Ecto neural progenitor cell (in vitro differentiated cells): ENCODE results near the gene RABGGTA.
"Not testable (repeated sequence)": the region's sequence is repeated elsewhere in the genome, so short reads cannot be mapped to it uniquely, and the experiment has no call there.

Experiments used
- DNase-seq: peaks from one replicate; pipeline ENCODE4 v3.0.0-alpha.2; 2018; ENCODE audit warnings: low spot score

The RABGGTA gene

DNA sequence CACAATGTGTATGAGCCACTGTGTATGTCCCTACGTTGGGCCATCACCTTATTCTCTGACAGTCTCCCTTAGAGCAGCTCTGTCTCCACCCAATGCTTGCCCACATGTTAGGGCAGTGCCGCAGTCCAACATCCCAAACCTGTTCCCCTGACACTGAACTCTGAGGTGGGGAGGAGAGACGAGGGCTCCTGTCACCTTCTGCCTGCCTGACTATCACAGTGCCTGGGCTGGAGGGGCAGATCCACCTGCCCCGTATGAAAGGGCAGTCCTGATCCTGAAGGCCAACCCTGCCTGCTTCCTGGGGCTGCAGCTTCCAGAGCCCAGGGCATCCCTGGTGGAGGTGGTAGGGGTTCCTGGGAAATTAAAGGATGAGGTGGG, 10.6 kb downstream of the RABGGTA start:
- DNase-seq, result no peak

DNA sequence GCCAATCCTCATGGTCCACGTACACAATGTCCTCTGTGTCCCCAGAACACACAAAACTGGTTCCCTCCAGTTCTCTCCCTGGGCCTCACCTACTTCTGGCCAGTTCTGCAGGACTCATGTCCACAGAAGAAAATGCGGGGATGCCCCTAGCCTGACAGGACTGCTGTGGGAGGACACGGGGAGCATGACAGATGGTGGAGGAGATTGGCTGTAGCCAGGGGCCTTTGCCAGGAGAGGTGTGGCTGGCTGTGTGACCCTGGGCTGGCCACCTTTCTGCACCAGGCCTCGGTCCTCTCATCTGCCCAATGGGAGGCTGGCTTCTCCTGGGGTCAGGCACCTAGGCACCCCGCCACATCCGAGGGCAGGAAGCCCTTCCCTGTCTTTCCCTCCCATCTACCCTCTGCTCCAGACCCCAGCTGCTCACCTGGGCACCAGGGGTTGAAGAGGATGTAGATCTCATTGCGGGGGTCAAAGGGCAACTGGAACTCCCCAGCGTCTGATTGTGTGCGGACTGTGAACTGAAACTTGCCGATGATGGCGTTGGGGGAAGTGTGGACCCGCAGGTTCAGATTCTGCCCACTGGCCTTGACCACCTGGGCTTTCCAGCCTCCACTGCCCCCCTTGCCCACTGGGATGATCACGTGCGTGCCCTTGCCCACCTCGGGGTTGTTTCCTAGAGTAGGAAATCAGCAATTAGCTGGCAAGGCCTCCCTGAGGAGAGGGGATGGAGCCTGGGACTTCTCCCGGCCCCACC, 11.2 kb downstream of the RABGGTA start:
- DNase-seq, result no peak

DNA sequence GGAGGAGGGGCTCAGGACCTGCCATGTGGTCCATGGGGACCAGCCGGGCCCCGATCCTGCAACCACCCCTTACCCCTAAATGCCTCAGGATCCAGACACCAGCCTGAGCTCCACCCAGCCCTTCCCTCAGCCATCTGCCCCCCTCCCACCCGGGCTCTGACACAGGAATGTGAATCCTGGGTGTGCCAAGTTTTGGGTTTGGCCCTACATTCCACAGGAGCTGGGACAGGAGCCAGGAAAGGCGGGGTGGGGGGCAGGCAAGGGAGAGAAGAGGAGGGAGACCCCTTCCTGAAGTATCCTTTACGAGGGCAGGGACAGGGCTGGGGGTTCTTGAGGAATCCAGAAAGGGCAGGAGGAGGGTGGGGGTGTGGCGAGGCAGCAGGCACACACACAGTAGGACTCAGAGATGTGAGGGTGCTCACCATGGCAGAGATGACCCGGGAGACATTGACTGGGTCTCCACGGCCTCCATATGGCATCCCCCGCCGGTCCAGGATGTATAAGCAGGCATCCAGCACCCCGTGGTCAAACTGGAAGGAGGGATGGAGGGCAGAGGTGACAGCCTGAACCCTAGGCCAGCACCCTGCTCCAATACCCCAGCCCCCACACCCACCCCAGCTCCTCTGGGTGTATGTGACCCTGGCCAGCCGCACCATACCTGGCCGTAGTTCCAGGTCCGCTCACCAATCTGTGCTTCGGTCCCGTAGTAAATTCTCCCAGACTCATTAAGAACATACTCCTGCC, 11.9 kb downstream of the RABGGTA start:
- DNase-seq, result no peak

DNA sequence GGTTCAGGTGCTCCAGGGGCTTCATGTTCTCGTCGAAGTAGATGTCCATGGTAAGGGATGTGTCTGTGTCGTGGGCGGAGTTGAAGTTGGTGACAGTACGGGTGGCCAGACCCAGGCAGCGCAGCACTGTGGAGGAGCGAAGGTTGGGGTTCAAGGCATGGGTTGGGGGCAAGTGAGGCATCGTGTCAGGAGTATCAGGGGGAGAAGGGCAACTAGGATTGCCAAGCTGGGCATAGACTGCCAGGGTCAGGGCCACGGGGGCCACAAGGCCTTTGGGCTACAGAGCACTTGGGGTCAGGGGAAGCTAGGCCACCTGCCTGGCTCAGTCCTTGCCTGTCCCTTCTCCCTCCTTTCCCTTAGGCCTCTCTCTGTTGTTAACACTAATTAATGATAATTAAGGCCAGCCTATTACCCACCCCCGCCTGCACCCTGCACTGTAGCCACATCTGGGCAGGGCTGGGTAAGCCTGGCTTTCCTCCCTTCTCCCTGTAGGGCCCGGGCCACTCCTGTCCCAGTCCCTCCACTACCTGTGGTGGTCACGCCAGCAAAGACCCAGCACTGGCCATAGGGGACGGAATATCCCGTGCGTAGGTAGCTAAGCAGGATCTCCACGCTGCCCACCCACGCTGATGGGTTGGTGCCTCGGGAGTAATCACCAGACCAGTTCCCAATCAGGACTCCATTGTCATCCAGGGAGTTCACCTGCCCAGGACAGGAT, 12.7 kb downstream of the RABGGTA start:
- no peak for DNase-seq

DNA sequence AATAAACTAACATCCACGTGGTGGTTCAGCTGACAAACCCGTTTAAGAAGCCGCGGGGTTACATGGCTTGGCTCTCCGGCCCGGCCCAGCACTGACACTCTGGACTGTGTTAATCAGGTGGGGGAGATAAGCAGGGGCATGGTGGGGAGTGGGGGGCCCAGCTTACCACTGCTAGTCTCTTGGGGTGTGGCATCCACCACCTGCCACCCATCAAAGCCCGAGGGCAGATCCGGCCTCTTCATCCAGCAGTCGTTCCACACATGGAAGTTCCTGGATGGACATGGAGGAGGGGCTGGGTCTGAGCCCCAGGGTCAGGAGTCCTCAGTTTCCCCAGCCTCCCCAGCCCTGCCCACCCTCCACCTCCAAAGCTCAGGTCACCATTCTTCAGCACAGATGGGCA, 13.3 kb downstream of the RABGGTA start:
- no peak for DNase-seq

DNA sequence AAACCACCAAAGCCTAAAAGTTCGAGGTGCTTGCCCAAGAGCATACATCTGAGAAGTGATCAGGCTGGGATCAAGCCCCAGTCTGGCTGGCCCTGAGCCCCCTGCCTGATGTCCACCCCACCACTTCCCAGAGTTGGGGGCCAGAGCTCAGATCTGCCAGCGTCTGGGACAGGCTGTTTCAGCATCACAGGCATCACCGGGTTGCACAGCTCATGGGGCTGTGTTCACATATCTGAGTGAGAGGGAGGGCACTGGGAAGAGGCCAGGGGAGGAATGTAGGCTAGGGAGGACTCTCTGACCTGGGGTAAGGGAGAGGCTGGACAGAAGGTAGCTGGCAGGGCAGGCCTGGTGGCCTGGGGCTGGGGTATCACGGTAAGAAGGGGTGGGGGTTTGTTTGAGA, 14.4 kb downstream of the RABGGTA start:
- no peak for DNase-seq

DNA sequence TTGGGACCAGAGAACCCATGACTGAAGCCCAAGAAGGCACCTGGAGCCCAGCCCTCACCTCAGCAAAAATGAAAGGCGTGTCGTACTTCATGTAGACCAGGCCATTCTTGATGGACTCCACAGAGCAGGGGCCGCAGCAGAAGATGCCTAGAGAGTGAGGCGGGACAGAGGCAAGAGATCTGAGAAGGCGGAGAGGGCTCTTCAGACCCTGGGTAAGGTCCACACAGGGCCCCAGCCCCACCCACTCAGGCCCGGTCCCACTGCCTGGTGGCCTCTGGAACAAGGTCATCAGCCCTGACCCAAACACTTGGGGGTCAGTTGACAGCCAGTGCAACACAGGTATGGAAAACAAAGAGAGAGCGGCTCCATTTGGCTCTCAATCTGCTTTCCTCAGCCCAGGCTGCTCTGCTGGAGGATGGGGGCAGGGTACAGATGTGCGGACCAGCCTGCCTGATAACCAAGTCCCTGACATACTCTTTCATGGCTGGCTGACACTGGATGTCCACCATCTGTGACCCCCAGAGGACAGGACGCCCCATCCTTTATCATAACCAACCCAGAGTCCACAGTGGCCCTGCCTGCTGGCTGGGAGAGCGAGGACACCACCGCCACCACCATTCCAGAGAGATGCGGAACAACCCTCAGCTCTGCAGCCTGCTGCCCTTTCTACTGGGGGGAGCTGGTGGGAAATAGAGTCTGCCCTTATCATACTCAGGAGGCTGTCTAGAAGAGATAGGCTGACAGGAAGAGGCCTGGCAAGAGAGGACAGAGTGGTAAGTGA, 15.3 kb downstream of the RABGGTA start:
- DNase-seq, result no peak

DNA sequence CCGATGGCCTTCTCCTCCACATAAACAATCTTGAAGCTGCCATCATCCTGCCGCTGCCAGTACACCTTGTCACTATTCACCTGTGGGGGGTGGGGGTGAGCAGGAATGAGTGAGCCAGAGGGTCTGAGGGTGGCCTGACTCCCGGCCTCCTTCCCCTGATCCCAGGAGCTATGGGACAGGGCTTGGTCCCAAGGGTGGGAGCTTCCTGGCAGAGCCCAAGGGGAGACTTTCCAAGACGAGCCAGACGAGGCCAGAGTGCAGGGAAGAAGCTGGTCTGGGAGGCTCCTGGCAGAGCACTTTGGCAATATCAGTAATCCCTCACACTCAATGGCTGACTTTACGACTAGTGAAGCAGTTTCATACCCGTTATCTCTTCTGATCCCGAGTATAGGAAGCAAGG, 16.0 kb downstream of the RABGGTA start:
- DNase-seq, result no peak

DNA sequence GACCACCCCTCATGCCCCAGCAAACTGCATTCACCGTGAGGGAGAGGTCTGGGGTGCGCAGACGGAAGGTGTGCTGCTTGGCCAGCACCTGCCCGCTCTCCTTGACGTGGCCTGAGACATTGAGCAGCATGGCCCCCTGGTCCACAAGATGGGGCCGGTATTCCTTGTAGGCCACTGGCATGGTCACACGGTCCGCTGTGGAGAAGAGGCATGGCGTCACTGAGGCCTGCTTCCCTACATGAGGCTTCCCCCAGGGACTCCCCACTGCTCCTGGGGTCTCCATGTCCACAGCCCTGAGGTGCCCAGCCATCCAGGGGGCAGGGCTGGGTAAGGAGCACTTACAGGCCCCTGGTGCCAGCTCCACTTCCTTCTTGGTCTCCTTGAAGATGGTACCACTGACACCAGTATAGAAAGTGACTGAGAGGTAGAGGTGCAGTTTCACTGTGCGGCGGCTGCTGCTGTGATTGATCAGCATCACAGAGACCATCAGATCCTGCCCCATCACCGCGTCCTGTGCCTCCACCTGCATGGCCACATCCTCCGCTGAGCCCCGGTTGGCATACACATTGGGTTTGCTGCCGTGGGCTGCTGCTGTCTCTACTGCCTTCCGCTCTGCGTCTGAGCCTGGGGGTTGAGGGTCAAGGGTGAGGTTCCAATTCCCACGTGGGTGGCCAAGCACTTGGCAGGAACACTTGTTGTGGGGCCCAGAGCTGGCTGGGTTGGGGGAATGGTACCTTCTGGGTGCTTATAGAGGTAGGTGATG, 16.6 kb downstream of the RABGGTA start:
- no peak for DNase-seq

DNA sequence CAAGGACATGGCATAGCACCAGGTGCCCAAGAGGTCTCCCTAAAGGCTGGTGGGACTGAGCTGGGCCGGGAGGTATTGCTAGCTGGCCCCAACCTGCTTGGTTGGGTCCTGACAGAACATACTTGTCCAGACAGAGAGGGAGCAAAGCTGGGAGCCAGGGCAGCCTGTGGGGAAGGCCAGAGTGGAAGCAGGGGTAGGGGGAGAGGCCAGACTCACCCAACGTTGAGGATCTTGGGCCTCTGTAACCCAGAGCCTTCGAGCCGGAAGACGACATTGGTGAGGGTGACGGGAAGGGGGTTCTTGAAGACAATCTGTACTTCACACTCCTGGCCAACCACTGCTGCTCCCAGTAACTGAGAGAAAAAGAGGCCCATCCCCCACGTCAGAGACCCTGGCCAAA, 17.5 kb downstream of the RABGGTA start:
- no peak for DNase-seq

DNA sequence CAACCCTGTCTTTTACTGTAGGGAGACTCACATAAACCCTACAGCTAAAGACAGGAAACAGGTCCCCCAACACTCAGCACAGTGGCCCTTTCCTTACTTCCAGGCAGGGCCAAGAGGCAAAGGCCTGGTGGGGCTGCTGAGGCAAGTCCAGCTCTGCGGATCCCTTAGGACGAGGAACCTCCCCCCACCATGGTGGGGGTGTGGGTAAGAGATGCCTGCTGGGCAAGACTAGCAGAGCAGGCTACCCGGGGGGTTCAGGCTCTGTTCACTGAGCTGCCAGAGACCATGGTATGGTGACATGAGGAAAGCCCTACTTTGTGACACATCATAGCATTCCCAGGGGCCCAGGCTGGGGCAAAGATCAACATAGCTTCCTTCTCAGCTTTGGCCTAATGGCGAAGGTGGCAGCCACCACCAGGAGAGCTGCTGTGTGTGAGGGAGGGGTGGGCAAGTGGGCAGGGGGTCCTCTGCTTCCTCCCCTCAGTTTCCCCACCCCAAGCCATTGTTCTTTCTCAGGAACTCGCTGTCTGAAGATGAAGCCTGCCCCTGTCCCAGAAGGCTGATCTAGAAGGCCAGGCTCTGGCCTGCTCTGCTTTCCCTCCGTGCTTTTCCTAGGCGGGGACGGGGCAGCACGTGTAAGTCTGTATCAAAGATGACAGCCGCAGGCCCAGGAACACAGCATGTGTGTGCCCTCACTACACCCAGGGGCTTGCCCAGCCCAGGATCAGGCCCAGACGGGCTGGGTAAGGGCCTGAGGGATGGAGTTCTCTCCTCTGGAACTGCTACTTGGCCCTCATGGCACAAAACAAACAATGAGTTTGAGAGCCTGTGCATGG, 18.9 kb downstream of the RABGGTA start:
- DNase-seq, result no peak

DNA sequence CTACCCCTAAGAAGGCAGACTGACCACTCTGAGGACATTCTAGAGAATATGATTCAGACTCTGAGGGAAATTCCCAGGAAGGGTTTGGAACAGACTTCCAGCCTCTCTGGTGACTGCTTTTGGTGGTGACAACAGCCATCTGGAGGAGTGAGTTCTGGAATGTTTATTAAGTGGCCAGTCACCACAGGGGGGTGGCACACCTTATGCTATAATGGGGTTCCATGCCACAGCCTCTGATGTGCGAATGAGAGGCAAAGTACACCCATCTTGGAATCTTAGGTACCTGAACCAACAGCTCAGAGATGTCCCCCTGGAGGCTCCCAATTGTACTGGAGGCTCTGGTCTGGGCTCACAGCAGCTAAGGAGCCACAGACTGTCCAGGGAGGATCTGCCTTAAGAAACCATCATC, 19.5 kb downstream of the RABGGTA start:
- no peak for DNase-seq

DNA sequence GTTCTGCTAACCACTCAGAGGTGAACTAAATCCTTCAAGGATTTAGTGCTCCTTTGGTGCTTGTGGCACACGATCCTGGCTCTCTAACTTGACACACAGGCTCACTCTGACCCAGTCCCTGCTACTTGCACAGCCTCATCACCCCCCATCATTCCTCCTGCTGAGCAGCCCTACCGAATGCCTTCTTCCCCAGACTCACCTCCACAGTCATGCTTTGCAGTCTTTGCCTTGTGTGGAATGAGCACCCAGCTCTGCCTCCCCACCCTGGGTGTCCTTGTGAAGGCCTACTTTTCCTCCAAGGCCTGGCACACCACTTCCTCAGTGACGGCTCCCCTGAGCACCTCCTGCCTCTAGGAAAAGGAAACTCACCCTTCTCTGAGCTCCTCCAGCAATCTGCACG, 21.0 kb downstream of the RABGGTA start:
- DNase-seq, result no peak

DNA sequence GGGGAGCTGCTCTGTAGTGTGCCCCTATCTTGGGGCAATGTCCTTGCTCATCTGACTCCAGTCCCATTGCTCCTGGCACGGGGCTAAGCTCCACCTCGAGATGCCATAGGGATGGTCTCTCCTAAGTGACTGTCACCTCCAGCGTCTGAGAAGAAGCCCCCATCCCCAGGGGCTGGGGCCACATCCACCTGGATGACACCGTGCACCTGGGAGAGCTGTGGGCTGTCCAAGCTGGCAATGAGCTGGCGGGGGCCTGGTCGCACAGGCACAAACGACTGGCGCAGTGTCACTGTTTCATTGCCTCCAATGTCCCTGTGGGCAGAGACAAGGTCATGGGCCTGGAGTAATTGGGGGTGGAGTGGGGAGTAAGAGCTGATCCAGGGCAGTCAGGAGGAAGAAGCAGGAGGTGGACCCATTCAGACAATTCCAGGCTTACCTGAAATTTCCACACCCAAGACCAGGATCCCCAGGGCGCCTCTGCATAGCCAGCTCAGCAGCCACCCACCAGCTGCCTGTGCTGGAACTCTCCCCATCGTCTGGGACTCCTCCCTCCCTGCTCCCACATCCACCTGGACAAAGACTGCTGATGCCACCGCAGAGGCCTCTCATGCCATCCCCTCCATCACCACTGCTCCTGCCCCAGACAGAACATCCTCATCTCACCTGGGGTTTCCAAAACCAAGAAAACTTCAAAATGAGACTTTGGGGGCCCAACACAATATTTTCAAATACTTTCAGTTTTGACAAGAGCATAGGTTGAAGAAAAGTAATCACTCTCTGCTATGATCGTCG, 22.0 kb downstream of the RABGGTA start:
- DNase-seq, result no peak

DNA sequence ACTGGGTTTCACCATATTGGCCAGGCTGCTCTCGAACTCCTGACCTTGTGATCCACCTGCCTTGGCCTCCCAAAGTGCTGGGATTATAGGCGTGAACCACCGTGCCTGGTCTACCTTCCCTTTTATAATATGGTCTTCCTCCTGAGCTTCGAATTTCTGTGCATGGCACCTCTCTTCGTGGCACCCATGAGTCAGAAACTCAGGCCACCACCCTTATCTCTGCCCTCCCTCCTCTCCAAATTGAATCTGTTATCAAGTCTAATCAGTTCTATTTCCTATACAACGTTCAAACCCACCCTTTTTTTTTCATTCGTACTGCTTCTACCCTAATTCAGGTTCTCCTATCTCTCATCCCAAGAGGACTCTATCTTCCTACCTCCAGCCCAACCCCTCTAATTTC, 24.0 kb downstream of the RABGGTA start:
- DNase-seq, result no peak

DNA sequence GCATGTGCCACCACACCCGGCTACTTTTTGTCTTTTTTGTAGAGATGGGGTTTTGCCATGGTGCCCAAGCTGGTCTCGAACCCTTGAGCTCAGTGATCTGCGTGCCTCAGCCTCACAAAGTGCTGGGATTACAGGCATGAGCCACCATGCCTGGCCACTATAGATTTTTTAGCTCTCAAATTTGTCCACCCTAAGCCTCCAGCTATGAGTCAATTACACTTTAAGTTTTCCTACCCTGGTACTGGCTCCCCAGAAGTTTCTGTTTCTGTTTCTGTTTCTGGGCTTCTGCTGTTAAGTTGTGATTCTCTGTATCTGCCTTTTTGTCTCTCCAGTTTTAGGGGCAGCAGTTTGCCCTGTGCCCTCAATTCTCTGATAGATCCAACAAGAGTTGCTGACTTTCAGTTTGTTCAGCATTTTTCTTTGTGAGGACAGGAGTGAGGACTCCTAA, 24.6 kb downstream of the RABGGTA start:
- DNase-seq, result no peak

DNA sequence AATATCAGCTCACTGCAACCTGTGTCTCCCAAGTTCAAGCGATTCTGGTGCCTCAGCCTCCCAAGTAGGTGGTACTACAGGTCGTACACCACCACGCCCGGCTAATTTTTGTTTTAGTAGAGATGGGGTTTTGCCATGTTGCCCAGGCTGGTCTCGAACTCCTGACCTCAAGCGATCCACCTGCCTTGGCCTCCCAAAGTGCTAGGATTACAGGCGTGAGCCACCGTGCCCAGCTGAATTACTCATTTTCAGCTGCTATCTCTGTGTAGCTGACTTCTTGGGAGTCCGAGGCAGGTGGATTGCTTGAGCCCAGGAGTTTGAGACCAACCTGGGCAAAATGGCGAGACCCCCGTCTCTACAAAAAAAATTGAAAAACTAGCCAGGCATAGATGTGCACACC, 26.0 kb downstream of the RABGGTA start:
- DNase-seq, result not testable (repeated sequence)

DNA sequence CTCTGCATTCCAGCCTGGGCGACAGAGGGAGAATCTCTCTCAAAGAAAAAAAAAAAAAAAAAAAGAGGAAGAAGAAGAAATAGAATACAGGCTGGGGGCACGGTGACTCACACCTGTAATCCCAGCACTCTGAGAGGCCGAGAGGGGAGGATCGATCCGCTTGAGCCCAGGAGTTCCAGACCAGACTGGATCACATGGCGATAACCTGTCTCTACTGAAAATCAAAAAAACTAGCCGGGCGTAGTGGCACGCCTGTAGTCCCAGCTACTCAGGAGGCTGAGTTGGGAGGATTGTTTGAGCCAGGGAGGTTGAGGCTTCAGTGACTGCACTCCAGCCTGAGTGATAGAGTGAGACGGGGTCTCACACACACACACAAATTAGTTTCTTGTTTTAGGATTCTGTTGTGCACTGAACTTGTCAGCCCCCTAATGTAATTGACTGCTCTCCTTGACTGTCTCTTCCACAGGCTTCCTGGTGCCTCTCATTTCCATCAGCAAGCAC, 28.0 kb downstream of the RABGGTA start:
- peak; percentile 45 for DNase-seq

DNA sequence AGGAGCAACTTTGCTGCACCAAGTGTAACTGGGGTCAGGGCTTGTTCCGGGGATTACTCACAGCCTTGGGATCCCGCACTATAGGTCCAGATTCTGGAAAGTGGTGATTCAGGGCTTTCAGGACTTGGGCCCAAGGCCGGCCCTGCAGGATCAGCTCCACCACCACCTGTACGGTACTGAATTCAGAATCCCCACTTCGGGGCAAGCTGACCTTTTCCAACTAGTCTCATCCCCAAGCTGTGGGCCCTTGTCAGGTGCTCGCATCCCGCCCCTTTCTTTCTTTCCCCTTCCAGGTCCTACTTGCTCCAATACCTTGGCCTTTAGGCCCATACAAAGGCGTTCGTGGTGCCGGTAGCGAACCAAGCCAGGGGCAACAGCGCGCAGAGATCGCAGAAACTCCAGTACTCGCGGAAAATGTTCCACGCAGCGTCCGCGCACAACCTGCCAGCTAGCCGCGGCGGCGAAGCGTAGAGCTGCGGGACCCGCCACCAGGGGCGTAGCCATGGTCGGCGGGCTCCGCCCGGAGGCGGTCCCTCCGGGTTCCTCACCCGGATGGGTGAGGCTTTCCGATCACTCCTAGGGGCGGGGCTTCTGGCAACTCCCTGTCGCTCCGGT, 29.5 kb downstream of the RABGGTA start:
- peak; percentile 95 for DNase-seq
